Muscle of arm (tissue), 12 donors: ENCODE results near the gene HIC1. TPM values are rescaled to one million over a fixed set of nuclear protein-coding genes. Genes with fewer than 3 reads are reported as not detected.

Source experiments
- DNase-seq: peaks from one replicate; pipeline ENCODE4 v3.0.0-alpha.2; 2013
- polyA plus RNA-seq, 12 donors: library from polyadenylated mRNA; unstranded; fragments of 120-200 nt; gene quantifications; one replicate each; pipeline ENCODE4 v1.2.1, GENCODE V29; 2013; ENCODE audit not compliant: insufficient read length in 12 of 12

HIC1 gene
- polyA plus RNA-seq, 12 donors, result 16.3 to 77.6 (median 22.9) TPM; not detected in 1

- no peak for DNase-seq
Observed at GRCh38 chr17:2094891-2095535, 40.1 kb downstream of the HIC1 start.

GRCh38 chr17:2095536-2095910 lies 40.6 kb downstream of the HIC1 start:
- DNase-seq, result no peak

GRCh38 chr17:2101448-2102257 lies 46.8 kb downstream of the HIC1 start:
- DNase-seq, result no peak

- peak; percentile 81 for DNase-seq
Observed at GRCh38 chr17:2102931-2103809, 48.3 kb downstream of the HIC1 start.

GRCh38 chr17:2105663-2106062 lies 50.8 kb downstream of the HIC1 start:
- no peak for DNase-seq

- DNase-seq, result no peak
Observed at GRCh38 chr17:2106308-2106955, 51.5 kb downstream of the HIC1 start.

- DNase-seq, result no peak
Observed at GRCh38 chr17:2107050-2107449, 52.1 kb downstream of the HIC1 start.

- DNase-seq, result no peak
Observed at GRCh38 chr17:2107506-2107905, 52.6 kb downstream of the HIC1 start.

GRCh38 chr17:2108170-2108569 lies 53.3 kb downstream of the HIC1 start:
- no peak for DNase-seq

GRCh38 chr17:2110436-2110835 lies 55.5 kb downstream of the HIC1 start:
- no peak for DNase-seq

- no peak for DNase-seq
Observed at GRCh38 chr17:2111691-2112090, 56.8 kb downstream of the HIC1 start.

Other genes with a start within 250 kb of the HIC1 start
- 10 to 100 TPM in 4 of 12 donors, 1 to 10 TPM in 7, not detected in 1; 6.3 to 17.1 (median 7.7) TPM for gene SMYD4, start 225.2 kb upstream of the HIC1 start, polyA plus RNA-seq
- gene RPA1, start 225.1 kb upstream of the HIC1 start, polyA plus RNA-seq, result 10 to 100 TPM in 11 of 12 donors, not detected in 1; 36.3 to 67.5 (median 55.6) TPM
- 1 to 10 TPM in 9 of 12 donors, under 1 TPM in 1, not detected in 2; 0.62 to 2.2 (median 1.2) TPM for gene RTN4RL1, start 29.8 kb upstream of the HIC1 start, polyA plus RNA-seq
- gene DPH1, start 24.9 kb upstream of the HIC1 start, polyA plus RNA-seq, result 10 to 100 TPM in 11 of 12 donors, not detected in 1; 21.5 to 69.4 (median 30.4) TPM
- gene OVCA2, start 13.1 kb upstream of the HIC1 start, polyA plus RNA-seq, result 10 to 100 TPM in 5 of 12 donors, 1 to 10 TPM in 5, not detected in 2; 7.8 to 12.7 (median 10.2) TPM
- 10 to 100 TPM in 11 of 12 donors, not detected in 1; 12.2 to 33.6 (median 18.2) TPM for gene SMG6, start 248.7 kb downstream of the HIC1 start, polyA plus RNA-seq
- 10 to 100 TPM in 11 of 12 donors, not detected in 1; 14.2 to 46.0 (median 20.7) TPM for gene SRR, start 248.8 kb downstream of the HIC1 start, polyA plus RNA-seq